Measurements from ENCODE around the gene PDXDC1.
"Not testable (repeated sequence)": the region's sequence is repeated elsewhere in the genome, so short reads cannot be mapped to it uniquely, and the experiment has no call there.

PDXDC1 gene

DNA sequence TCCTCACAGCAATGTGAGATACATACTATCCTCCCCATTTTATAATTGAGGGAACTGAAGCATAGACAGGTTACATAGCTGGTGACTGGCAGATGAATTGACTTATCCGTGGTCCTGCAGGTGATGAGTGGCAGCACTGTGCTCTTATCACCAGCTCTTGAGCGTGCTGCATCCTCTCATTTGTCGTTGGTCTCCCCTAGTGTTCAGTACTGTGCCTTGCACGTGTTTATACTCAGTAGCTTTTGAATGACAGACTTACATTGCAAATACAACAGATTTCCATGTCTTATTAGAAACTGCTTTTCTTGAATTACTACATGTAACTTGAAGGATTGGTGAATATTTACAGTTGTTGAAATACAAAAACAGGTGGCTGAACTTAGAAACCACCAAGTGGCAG, 47.4 kb downstream of the PDXDC1 start:
- H3K4me1 Mint-ChIP-seq; H3K27me3 Mint-ChIP-seq (ENCODE audit: low read depth); H3K9me3 Mint-ChIP-seq; H3K4me3 Mint-ChIP-seq: not testable (repeated sequence)
- Mint-ChIP-seq H3K36me3 (ENCODE audit: low read depth) (peaks cover 77% of the 10 kb centered on the region), H3K27ac (peak overlapping the region in 1 of 3 experiments; percentile 3)
- TF ChIP-seq, protein P1, sequence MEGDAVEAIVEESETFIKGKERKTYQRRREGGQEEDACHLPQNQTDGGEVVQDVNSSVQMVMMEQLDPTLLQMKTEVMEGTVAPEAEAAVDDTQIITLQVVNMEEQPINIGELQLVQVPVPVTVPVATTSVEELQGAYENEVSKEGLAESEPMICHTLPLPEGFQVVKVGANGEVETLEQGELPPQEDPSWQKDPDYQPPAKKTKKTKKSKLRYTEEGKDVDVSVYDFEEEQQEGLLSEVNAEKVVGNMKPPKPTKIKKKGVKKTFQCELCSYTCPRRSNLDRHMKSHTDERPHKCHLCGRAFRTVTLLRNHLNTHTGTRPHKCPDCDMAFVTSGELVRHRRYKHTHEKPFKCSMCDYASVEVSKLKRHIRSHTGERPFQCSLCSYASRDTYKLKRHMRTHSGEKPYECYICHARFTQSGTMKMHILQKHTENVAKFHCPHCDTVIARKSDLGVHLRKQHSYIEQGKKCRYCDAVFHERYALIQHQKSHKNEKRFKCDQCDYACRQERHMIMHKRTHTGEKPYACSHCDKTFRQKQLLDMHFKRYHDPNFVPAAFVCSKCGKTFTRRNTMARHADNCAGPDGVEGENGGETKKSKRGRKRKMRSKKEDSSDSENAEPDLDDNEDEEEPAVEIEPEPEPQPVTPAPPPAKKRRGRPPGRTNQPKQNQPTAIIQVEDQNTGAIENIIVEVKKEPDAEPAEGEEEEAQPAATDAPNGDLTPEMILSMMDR (IDR thresholded peaks at IDR 0.05; ENCODE audit: unreplicated experiment in 3 of 3): peak; percentile 28 to 51 (median 42)

DNA sequence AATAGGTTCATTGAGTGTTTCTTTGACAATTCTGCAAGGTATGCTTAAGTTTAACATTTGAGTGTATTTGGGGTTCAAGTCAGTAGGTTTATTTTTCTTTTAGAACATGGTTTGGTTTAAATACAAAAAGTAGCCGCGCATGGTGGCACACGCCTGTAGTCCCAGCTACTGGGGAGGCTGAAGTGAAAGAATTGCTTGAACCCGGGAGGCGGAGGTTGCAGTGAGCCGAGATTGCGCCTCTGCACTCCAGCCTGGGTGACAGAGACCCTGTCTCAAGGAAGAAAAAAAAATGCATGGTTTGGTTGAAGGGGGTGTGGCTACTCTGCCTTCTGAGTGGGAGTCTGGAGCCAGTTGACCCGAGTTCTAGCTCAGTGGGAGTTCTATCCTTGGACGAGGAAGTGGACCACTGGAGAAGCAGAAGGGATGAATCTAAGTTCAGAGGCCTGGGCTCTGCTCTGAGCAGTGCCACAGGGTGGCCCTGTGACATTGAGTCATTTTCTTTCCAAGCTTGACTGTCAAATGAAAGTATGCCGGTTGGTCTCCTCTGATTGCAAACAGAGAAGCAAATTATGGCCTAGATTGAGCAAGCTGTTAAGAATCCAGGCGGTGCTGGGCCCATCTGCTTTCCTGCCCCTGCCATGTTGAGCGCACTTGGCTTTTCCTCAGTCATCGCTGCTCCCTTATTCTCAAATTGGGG, 48.7 kb downstream of the PDXDC1 start:
- H3K9me3 Mint-ChIP-seq; H3K27me3 Mint-ChIP-seq (ENCODE audit: low read depth); H3K4me1 Mint-ChIP-seq; H3K27ac Mint-ChIP-seq; H3K4me3 Mint-ChIP-seq: not testable (repeated sequence)
- peaks cover 80% of the 10 kb centered on the region for H3K36me3 Mint-ChIP-seq (ENCODE audit: low read depth)

DNA sequence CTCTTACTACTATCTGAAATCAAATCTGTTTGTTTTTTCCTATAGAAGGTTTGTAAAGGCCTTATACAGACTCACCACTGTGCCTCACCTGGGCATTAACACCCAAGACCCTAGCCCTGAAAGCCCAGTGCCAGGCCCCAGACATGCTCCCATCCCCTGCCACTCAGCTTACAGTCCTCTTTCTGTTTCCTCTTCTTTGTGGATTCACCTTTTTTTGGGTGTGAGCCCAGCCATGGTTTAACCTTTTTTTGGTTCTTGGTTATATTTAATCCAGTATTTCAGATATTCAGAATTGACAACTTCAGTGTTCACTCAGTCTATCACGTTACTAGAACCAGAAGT, 50.0 kb downstream of the PDXDC1 start:
- H3K36me3 Mint-ChIP-seq (ENCODE audit: low read depth): peaks cover 79% of the 10 kb centered on the region
- peaks cover 14% of the 10 kb centered on the region for H3K4me1 Mint-ChIP-seq
- H3K27me3 Mint-ChIP-seq (ENCODE audit: low read depth): not testable (repeated sequence)

DNA sequence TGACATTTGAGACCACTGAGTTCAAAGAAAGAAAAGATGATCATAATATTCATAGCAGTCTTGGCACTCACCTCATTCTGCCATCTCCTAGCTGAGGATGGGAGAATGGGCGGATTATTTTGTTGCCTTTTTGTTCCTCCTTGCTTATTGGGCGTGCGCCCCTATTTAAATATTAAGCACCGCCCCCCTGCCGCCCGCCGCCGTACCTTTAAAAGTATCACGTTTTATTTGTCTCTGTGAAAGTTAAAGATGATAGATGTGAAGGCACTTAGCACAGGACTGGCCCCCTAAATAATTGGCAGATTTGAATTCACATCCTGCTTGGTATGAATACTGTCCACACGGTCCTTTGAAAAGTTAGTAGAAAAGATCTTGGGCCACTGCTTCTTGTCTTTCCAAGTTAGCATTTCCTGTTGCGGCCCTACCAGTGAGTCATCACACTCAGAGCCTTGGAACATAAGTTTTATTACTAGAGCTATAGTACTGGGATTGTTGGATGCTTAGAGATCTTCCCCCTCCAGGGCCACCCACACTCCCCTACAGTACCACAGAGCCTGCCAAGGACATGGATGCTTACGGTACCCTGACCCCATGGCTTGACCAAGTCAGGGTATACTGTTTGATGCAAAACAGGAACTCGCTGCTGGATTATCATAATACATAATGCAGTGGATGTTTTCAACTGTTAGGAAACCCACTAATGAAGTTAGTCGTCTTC, 50.6 kb downstream of the PDXDC1 start:
- Mint-ChIP-seq H3K27ac (peak overlapping the region in 1 of 3 experiments; percentile 30), H3K36me3 (ENCODE audit: low read depth) (peaks cover 76% of the 10 kb centered on the region), H3K4me1 (peaks cover 16% of the 10 kb centered on the region)
- H3K9me3 Mint-ChIP-seq; H3K4me3 Mint-ChIP-seq; H3K27me3 Mint-ChIP-seq (ENCODE audit: low read depth): not testable (repeated sequence)

More for the DNA sequence above, 50.0 kb downstream of the PDXDC1 start:
- H3K27ac Mint-ChIP-seq, H3K4me3 Mint-ChIP-seq, H3K9me3 Mint-ChIP-seq: not testable (repeated sequence)

DNA sequence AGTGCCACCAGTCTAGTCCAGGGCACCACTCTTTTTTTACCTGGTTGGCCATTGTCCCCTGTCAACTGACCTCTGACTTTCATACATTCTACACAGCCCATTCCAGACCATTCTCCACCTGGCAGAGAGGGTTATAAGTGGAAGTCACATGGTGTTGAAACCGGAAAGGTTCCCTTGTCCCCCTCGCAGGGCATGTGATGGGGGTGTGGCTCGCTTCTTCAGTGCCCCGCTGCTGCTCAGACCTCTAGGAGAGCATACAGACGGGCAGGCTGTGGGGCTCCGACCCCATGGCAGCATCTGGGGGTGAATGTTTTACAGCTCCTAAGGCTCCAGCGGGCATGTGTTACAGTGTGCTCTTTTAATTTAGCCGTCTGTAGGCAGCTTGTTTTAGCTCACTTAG, 52.2 kb downstream of the PDXDC1 start:
- H3K4me3 Mint-ChIP-seq; H3K27me3 Mint-ChIP-seq (ENCODE audit: low read depth); H3K9me3 Mint-ChIP-seq: not testable (repeated sequence)
- Mint-ChIP-seq H3K36me3 (ENCODE audit: low read depth) (peaks cover 77% of the 10 kb centered on the region), H3K27ac (peak overlapping the region in 1 of 3 experiments; percentile 52), H3K4me1 (peaks cover 16% of the 10 kb centered on the region)

DNA sequence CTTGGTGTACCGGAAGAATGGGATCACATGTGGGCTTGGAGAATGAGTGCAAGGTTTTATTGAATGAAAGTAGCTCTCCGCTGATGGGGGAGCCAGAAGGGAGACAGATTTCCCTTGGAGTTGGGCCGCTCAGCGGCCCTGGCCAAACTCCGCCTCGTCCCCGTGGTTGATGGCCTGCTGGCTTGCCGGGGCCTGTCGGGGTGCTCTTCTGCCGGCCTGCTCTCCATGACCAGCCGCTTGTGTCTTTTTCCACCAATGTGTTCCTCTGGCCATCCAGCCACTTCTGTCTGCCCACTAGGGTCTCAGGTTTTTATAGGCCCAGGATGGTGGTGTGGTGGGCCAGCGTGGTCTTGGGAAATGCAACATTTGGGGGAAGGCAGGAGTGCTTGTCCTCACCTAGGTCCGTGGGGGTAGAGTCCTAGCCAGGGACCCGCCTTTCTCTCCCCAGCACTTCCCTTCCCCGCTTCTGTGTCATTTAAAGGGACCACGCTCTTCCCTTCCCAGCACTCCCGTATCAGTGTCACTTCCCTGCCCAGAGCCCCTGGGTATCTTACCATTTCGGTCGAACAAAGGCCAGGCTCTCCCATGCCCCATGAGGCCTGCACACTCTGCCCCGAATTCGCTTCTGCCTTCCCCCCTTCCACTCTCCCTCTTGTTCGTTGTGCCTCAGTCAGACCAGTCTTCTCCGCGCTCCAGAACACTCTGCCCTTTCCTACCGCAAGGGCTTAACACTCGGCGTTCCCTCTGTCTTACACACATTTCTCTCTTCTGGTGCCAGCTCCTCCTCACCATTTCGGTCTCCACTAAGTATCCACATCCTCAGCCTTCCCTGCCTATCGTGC, 52.9 kb downstream of the PDXDC1 start:
- not testable (repeated sequence) for H3K27me3 Mint-ChIP-seq (ENCODE audit: low read depth); H3K4me3 Mint-ChIP-seq; H3K9me3 Mint-ChIP-seq
- Mint-ChIP-seq H3K4me1 (peaks cover 18% of the 10 kb centered on the region), H3K27ac (peak overlapping the region in 1 of 3 experiments; percentile 27), H3K36me3 (ENCODE audit: low read depth) (peaks cover 74% of the 10 kb centered on the region)

DNA sequence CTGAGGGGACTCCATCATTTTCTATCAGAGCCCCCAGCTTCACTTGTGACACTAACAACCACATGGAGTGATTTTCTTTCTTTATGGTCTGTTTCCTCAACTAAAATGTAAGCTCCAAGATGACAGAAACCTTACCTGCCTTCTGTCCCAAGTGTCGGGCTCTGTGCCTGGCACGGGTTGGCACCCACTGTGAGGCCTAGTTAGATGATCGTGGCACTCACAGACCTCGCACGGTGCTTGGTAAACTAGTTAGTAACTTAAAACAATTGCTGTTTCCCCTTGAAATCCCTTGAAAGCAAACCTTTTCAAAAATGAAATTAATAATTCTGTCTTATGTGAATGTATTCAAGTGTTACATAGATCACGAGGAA, 53.5 kb downstream of the PDXDC1 start:
- not testable (repeated sequence) for H3K27me3 Mint-ChIP-seq (ENCODE audit: low read depth); H3K9me3 Mint-ChIP-seq; H3K4me3 Mint-ChIP-seq
- H3K27ac Mint-ChIP-seq: peak overlapping the region in 2 of 3 experiments; percentile 8 to 47
- H3K4me1 Mint-ChIP-seq: peaks cover 23% of the 10 kb centered on the region
- H3K36me3 Mint-ChIP-seq (ENCODE audit: low read depth): peaks cover 73% of the 10 kb centered on the region

DNA sequence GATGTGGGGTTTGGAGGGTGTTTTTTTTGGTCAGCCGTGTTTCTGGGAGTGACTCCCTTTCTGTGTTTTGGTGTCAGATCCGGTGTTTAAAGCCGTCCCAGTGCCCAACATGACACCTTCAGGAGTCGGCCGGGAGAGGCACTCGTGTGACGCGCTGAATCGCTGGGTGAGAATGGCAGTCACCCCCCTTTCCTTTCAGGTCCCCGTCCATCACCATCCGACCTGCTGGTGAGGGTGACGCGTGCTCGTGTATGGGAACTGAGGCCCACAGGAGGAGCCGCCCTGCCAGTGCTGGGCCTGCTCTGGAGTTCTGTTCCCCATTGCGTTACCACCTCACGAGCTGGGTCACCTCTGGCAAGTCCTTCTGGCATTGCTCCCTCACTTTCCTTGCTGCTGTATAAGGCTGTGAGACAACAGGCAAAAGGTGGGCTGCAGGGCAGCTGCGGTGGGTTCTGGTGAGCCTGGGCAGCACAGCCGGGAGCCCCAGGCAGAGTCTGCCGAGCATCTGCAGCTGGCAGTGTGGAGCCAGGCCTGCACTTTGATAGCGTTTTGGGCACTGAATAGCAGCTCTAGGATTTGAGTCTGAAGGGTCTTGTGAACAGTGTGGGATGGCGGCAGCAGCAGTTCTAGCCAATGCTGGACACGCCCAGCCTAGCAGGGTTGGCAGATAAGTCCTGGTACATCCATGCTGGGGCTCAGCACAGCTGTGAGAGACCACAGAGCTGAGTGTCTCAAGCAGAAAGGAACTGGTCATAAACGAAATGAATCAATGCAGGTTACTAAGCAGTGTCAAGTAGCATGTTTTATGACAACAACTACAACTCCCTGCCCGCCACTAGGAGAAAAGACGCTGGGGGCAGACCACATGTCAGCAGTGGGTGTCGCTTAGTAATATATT, 54.2 kb downstream of the PDXDC1 start:
- H3K4me3 Mint-ChIP-seq; H3K9me3 Mint-ChIP-seq; H3K27me3 Mint-ChIP-seq (ENCODE audit: low read depth): not testable (repeated sequence)
- H3K27ac Mint-ChIP-seq: peak overlapping the region; percentile 50 to 86 (median 81)
- peaks cover 23% of the 10 kb centered on the region for H3K4me1 Mint-ChIP-seq
- H3K36me3 Mint-ChIP-seq (ENCODE audit: low read depth): peaks cover 74% of the 10 kb centered on the region

DNA sequence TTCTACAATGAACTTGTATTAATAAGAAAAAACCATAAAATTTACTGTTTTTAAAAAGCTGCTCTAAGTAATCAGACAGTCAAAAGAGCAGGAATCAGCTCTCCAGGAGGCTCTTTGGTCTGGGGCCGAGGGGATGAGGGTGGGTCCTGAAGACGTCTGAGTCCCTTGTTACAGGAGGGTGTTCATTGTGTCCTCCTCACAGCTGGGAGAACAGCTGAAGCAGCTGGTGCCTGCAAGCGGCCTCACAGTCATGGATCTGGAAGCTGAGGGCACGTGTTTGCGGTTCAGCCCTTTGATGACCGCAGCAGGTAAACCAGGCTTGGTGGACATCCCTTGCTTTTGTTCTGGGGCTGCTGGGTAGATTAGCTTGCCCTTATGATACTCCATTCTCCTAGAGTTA, 54.9 kb downstream of the PDXDC1 start:
- Mint-ChIP-seq H3K36me3 (ENCODE audit: low read depth) (peaks cover 74% of the 10 kb centered on the region), H3K4me1 (peaks cover 26% of the 10 kb centered on the region), H3K4me3 (peak overlapping the region in 1 of 3 experiments; percentile 65), H3K27ac (peak overlapping the region; percentile 50 to 81 (median 54))
- H3K27me3 Mint-ChIP-seq (ENCODE audit: low read depth); H3K9me3 Mint-ChIP-seq: not testable (repeated sequence)
